Activated CD4-positive, CD25-positive, alpha-beta regulatory T cell treated with anti-CD3 and anti-CD28 coated beads, Interleukin-2, amount 50 U/mL, for 24 hours (primary cell): ENCODE measurements around the gene RTN4IP1.
"Not testable (repeated sequence)": the region's sequence is repeated elsewhere in the genome, so short reads cannot be mapped to it uniquely, and the experiment has no call there.

Experiments
- ATAC-seq, 2 donors: fragments of 150-1000 bp; cut with Tn5 transposase; one replicate each; pipeline ENCODE4 v1.10.0; 2021; ENCODE audit warnings: mild to moderate bottlenecking in 1 of 2, moderate library complexity in 1 of 2

Gene RTN4IP1

GRCh38 chr6:106629103-106629858 lies at the start of gene RTN4IP1, which contains the start of gene QRSL1:
TSS of gene RTN4IP1 (minus strand) at chr6:106629498. CDS start at chr6:106629021, 477 bp downstream.
TSS of gene QRSL1 (plus strand) at chr6:106629578. CDS start at chr6:106629682, 104 bp downstream.
- peak; percentile 94 to 95 for ATAC-seq

GRCh38 chr6:106677282-106677681 lies 48.0 kb upstream of the RTN4IP1 start:
- ATAC-seq = no peak

- no peak for ATAC-seq
These were observed 45.4 kb upstream of the RTN4IP1 start for GRCh38 chr6:106674541-106675229.

GRCh38 chr6:106671651-106672050 lies 42.4 kb upstream of the RTN4IP1 start:
- no peak for ATAC-seq

- no peak for ATAC-seq
These were observed 40.9 kb upstream of the RTN4IP1 start for GRCh38 chr6:106670236-106670635.

GRCh38 chr6:106667022-106667402 lies 37.7 kb upstream of the RTN4IP1 start:
- no peak for ATAC-seq

- peak in 1 of 2 donors; percentile 13 for ATAC-seq
These were observed 37.2 kb upstream of the RTN4IP1 start for GRCh38 chr6:106666282-106667021.

- no peak for ATAC-seq
These were observed 33.2 kb upstream of the RTN4IP1 start for GRCh38 chr6:106662458-106662857.

- ATAC-seq = no peak
These were observed 30.6 kb upstream of the RTN4IP1 start for GRCh38 chr6:106659859-106660258.

GRCh38 chr6:106658469-106658868 lies 29.2 kb upstream of the RTN4IP1 start:
- ATAC-seq = no peak

- ATAC-seq = no peak
These were observed 19.5 kb upstream of the RTN4IP1 start for GRCh38 chr6:106648651-106649308.

- ATAC-seq = no peak
These were observed 13.8 kb upstream of the RTN4IP1 start for GRCh38 chr6:106643061-106643460.

GRCh38 chr6:106642476-106642875 lies 13.2 kb upstream of the RTN4IP1 start:
- ATAC-seq = no peak

GRCh38 chr6:106639812-106640211 lies 10.5 kb upstream of the RTN4IP1 start:
- ATAC-seq = no peak

GRCh38 chr6:106637717-106638341 lies 8.5 kb upstream of the RTN4IP1 start:
- ATAC-seq = no peak

- no peak for ATAC-seq
These were observed 7.9 kb upstream of the RTN4IP1 start for GRCh38 chr6:106637051-106637716.

GRCh38 chr6:106634565-106634964 lies 5.3 kb upstream of the RTN4IP1 start:
- no peak for ATAC-seq

GRCh38 chr6:106631346-106631745 lies 2.0 kb upstream of the RTN4IP1 start:
- ATAC-seq = no peak

- no peak for ATAC-seq
These were observed 1.1 kb upstream of the RTN4IP1 start for GRCh38 chr6:106630366-106630765.

GRCh38 chr6:106629859-106630163 lies 513 bp upstream of the RTN4IP1 start:
- no peak for ATAC-seq

GRCh38 chr6:106628658-106629102 lies 618 bp downstream of the RTN4IP1 start:
- no peak for ATAC-seq

GRCh38 chr6:106627760-106628159 lies 1.5 kb downstream of the RTN4IP1 start:
- ATAC-seq = not testable (repeated sequence)
